AG09309 (cell line): Measurements from ENCODE around the gene TBC1D4.

Experiments
- DNase-seq: peaks from one replicate; pipeline ENCODE4 v3.0.0-alpha.2; 2010; ENCODE audit warnings: low read depth
- H3K4me3 ChIP-seq: 2 replicates; pipeline ENCODE4 v1.5.1; 2011; ENCODE audit warnings: mild to moderate bottlenecking, low read depth, low read length, moderate library complexity; ENCODE audit not compliant: control insufficient read depth
- TF ChIP-seq, protein P1 (sequence below): IDR thresholded peaks from 2 replicates; pipeline ENCODE4 v1.5.1; 2011; ENCODE audit warnings: mild to moderate bottlenecking, low read depth, low read length, inconsistent platforms; ENCODE audit not compliant: insufficient read depth, control insufficient read depth; ENCODE audit errors: missing control alignments

TBC1D4 gene

DNA sequence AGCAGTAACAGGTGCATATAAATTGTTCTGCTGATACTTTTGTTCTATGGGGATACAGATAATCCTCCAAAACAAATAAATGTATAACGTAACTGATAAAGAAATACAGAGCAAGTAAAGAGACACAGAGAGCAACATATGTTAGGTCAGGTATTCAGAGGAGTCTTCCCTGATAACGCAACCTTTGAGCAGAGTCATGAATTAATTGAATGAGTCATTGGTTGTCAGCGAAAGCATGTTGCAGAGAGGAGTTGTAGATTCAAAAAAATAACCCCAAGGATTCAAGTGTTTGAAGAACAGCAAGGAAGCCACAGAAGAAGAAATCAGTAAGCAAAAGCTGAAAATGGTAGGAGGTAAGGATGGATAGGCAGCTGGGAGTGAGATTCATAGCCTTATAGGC is 245.2 kb downstream of the TBC1D4 start:
- no peak overlapping the region for H3K4me3 ChIP-seq
- TF ChIP-seq, protein P1, sequence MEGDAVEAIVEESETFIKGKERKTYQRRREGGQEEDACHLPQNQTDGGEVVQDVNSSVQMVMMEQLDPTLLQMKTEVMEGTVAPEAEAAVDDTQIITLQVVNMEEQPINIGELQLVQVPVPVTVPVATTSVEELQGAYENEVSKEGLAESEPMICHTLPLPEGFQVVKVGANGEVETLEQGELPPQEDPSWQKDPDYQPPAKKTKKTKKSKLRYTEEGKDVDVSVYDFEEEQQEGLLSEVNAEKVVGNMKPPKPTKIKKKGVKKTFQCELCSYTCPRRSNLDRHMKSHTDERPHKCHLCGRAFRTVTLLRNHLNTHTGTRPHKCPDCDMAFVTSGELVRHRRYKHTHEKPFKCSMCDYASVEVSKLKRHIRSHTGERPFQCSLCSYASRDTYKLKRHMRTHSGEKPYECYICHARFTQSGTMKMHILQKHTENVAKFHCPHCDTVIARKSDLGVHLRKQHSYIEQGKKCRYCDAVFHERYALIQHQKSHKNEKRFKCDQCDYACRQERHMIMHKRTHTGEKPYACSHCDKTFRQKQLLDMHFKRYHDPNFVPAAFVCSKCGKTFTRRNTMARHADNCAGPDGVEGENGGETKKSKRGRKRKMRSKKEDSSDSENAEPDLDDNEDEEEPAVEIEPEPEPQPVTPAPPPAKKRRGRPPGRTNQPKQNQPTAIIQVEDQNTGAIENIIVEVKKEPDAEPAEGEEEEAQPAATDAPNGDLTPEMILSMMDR, result no peak
- DNase-seq, result no peak
